ENCODE measurements around the gene MYOG.

MYOG gene

DNA sequence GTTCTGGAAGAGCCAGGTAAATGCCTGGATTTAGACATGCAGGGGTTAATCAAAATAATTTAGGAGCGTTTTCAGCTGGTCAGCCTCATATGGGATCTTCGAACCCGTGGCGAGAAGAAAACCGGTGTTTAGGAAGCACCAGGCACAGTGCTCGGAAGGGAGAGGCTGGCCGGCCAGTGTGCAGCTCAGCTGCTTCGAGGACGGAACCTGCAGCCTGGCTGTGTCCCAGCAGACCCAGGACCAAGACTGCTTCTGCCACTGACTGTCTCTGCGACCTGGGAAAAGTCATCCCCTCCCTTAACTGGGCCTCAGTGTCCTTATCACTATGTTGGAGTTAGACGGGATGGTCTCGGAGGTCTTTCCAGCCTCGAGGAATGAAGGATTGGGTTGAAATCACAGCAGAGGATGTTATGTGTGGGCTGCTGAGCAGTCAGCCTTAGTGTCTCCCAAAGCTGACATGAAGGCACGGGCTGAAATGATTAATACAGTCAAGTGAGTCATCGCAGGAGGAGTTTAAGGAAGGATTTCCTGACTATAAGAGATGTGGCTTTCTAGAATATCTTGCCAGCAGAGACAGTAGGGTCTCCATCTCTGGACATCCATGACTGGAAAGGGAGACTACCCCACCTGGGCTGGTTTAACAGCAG lies 38.7 kb downstream of the MYOG start:
- TF ChIP-seq, protein P1, sequence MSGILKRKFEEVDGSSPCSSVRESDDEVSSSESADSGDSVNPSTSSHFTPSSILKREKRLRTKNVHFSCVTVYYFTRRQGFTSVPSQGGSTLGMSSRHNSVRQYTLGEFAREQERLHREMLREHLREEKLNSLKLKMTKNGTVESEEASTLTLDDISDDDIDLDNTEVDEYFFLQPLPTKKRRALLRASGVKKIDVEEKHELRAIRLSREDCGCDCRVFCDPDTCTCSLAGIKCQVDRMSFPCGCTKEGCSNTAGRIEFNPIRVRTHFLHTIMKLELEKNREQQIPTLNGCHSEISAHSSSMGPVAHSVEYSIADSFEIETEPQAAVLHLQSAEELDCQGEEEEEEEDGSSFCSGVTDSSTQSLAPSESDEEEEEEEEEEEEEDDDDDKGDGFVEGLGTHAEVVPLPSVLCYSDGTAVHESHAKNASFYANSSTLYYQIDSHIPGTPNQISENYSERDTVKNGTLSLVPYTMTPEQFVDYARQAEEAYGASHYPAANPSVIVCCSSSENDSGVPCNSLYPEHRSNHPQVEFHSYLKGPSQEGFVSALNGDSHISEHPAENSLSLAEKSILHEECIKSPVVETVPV (CRISPR knock-in tag; IDR thresholded peaks at IDR 0.05), result no peak
- TF ChIP-seq ZNF565 (CRISPR knock-in tag; conservative IDR thresholded peaks at IDR 0.05; ENCODE audit: low read depth) (no peak), ZFP3 (CRISPR knock-in tag; IDR thresholded peaks at IDR 0.05) (no peak), ISL1 (CRISPR knock-in tag; IDR thresholded peaks at IDR 0.05) (no peak), RARB (CRISPR knock-in tag; IDR thresholded peaks at IDR 0.05) (no peak), ZNF8 (CRISPR knock-in tag; IDR thresholded peaks at IDR 0.05) (no peak), PPARA (CRISPR knock-in tag; IDR thresholded peaks at IDR 0.05; ENCODE audit: borderline replicate concordance) (no peak)
- TF ChIP-seq, protein P2, sequence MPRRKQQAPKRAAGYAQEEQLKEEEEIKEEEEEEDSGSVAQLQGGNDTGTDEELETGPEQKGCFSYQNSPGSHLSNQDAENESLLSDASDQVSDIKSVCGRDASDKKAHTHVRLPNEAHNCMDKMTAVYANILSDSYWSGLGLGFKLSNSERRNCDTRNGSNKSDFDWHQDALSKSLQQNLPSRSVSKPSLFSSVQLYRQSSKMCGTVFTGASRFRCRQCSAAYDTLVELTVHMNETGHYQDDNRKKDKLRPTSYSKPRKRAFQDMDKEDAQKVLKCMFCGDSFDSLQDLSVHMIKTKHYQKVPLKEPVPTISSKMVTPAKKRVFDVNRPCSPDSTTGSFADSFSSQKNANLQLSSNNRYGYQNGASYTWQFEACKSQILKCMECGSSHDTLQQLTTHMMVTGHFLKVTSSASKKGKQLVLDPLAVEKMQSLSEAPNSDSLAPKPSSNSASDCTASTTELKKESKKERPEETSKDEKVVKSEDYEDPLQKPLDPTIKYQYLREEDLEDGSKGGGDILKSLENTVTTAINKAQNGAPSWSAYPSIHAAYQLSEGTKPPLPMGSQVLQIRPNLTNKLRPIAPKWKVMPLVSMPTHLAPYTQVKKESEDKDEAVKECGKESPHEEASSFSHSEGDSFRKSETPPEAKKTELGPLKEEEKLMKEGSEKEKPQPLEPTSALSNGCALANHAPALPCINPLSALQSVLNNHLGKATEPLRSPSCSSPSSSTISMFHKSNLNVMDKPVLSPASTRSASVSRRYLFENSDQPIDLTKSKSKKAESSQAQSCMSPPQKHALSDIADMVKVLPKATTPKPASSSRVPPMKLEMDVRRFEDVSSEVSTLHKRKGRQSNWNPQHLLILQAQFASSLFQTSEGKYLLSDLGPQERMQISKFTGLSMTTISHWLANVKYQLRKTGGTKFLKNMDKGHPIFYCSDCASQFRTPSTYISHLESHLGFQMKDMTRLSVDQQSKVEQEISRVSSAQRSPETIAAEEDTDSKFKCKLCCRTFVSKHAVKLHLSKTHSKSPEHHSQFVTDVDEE (CRISPR knock-in tag; IDR thresholded peaks at IDR 0.05), result no peak
- TF ChIP-seq, protein P3, sequence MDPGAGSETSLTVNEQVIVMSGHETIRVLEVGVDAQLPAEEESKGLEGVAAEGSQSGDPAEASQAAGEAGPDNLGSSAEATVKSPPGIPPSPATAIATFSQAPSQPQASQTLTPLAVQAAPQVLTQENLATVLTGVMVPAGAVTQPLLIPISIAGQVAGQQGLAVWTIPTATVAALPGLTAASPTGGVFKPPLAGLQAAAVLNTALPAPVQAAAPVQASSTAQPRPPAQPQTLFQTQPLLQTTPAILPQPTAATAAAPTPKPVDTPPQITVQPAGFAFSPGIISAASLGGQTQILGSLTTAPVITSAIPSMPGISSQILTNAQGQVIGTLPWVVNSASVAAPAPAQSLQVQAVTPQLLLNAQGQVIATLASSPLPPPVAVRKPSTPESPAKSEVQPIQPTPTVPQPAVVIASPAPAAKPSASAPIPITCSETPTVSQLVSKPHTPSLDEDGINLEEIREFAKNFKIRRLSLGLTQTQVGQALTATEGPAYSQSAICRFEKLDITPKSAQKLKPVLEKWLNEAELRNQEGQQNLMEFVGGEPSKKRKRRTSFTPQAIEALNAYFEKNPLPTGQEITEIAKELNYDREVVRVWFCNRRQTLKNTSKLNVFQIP (CRISPR knock-in tag; IDR thresholded peaks at IDR 0.05; ENCODE audit: borderline replicate concordance, low read depth), result no peak
- peak; percentile 97 for ATAC-seq

DNA sequence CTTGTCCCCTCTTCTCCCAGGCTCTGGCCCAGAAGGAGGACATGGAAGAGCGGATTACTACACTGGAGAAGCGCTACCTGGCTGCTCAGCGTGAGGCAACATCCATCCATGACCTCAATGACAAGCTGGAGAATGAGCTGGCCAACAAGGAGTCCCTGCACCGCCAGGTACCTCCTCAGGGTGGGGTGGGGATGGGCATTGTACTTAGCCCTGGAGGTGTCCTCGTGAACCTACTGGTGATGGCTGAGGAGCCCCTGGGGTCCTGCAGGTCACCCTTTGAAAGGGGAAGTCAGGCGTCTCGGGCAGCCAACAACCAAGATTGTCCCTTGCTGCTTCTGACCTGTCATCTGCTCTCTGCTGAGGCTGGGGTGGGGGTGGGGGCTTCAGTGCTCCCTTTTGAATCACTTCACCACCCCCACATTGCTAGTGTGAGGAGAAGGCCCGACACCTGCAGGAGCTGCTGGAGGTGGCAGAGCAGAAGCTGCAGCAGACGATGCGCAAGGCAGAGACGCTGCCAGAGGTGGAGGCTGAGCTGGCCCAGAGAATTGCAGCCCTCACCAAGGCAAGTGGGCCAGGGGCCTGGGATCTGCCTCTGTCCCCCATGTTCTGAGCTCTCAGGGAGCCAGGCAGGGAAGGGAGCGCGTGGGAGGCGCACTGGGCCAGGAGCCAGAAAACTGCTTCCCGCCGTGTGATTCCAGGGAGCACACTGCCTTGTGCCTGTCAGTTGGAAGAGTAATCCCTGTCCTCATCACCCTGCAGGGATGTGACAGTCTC lies 39.8 kb downstream of the MYOG start:
- ATAC-seq, result peak; percentile 34
- TF ChIP-seq CSDC2 (CRISPR knock-in tag; IDR thresholded peaks at IDR 0.05), result no peak
- no peak for TF ChIP-seq ZNF70 (CRISPR knock-in tag; IDR thresholded peaks at IDR 0.05)
- TF ChIP-seq OSR1 (CRISPR knock-in tag; IDR thresholded peaks at IDR 0.05), result no peak
- no peak for TF ChIP-seq ZNF8 (CRISPR knock-in tag; IDR thresholded peaks at IDR 0.05)
- no peak for TF ChIP-seq ZNF565 (CRISPR knock-in tag; conservative IDR thresholded peaks at IDR 0.05; ENCODE audit: low read depth)
- TF ChIP-seq, protein P4, sequence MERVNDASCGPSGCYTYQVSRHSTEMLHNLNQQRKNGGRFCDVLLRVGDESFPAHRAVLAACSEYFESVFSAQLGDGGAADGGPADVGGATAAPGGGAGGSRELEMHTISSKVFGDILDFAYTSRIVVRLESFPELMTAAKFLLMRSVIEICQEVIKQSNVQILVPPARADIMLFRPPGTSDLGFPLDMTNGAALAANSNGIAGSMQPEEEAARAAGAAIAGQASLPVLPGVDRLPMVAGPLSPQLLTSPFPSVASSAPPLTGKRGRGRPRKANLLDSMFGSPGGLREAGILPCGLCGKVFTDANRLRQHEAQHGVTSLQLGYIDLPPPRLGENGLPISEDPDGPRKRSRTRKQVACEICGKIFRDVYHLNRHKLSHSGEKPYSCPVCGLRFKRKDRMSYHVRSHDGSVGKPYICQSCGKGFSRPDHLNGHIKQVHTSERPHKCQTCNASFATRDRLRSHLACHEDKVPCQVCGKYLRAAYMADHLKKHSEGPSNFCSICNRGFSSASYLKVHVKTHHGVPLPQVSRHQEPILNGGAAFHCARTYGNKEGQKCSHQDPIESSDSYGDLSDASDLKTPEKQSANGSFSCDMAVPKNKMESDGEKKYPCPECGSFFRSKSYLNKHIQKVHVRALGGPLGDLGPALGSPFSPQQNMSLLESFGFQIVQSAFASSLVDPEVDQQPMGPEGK (CRISPR knock-in tag; IDR thresholded peaks at IDR 0.05; ENCODE audit: borderline replicate concordance), result no peak
- no peak for TF ChIP-seq ISL1 (CRISPR knock-in tag; IDR thresholded peaks at IDR 0.05)
- no peak for TF ChIP-seq TCF4 (CRISPR knock-in tag; IDR thresholded peaks at IDR 0.05; ENCODE audit: borderline replicate concordance)
- TF ChIP-seq, protein P5, sequence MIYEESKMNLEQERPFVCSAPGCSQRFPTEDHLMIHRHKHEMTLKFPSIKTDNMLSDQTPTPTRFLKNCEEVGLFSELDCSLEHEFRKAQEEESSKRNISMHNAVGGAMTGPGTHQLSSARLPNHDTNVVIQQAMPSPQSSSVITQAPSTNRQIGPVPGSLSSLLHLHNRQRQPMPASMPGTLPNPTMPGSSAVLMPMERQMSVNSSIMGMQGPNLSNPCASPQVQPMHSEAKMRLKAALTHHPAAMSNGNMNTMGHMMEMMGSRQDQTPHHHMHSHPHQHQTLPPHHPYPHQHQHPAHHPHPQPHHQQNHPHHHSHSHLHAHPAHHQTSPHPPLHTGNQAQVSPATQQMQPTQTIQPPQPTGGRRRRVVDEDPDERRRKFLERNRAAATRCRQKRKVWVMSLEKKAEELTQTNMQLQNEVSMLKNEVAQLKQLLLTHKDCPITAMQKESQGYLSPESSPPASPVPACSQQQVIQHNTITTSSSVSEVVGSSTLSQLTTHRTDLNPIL (CRISPR knock-in tag; IDR thresholded peaks at IDR 0.05; ENCODE audit: low read depth), result no peak
- TF ChIP-seq, protein P1 (CRISPR knock-in tag; IDR thresholded peaks at IDR 0.05), result no peak
- TF ChIP-seq, protein P2 (CRISPR knock-in tag; IDR thresholded peaks at IDR 0.05), result no peak
- no peak for TF ChIP-seq SNAI2 (CRISPR knock-in tag; IDR thresholded peaks at IDR 0.05)
- TF ChIP-seq GLIS3 (CRISPR knock-in tag; IDR thresholded peaks at IDR 0.05), result no peak
- TF ChIP-seq ARNTL (CRISPR knock-in tag; IDR thresholded peaks at IDR 0.05; ENCODE audit: borderline replicate concordance, low read depth), result no peak

Measured in SK-N-SH treated with all-trans-retinoic acid at 6 μM for 48 hours (cell line).